ENCODE data around the gene CCNJL.

DNA sequence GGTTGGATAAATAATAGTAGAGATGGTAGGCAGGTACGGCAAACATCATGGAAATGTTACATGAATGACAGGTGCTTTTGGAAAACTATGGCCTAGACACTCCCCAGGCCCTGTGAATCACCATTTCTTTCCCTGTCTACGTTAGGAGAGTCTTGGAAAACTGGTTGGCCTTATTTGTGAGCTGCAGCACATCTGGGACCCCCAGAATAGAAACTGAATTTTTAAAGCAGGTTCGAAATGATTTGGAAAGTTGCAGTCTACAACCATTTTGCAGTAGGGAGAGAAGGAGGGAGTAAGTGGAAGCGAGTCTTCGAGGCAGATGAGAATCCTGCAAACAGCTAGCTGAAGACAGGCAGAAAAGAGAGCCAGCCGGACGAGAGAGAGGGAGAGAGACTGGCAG lies 45.0 kb upstream of the CCNJL start:
- TF ChIP-seq, protein P1, sequence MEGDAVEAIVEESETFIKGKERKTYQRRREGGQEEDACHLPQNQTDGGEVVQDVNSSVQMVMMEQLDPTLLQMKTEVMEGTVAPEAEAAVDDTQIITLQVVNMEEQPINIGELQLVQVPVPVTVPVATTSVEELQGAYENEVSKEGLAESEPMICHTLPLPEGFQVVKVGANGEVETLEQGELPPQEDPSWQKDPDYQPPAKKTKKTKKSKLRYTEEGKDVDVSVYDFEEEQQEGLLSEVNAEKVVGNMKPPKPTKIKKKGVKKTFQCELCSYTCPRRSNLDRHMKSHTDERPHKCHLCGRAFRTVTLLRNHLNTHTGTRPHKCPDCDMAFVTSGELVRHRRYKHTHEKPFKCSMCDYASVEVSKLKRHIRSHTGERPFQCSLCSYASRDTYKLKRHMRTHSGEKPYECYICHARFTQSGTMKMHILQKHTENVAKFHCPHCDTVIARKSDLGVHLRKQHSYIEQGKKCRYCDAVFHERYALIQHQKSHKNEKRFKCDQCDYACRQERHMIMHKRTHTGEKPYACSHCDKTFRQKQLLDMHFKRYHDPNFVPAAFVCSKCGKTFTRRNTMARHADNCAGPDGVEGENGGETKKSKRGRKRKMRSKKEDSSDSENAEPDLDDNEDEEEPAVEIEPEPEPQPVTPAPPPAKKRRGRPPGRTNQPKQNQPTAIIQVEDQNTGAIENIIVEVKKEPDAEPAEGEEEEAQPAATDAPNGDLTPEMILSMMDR (IDR thresholded peaks at IDR 0.05; ENCODE audit: low read depth, low read length, poor library complexity, severe bottlenecking), result no peak
- no peak for TF ChIP-seq EZH2phosphoT487 (IDR thresholded peaks at IDR 0.05; ENCODE audit: borderline replicate concordance, low read length)

Measured in DOHH2 (cell line).